NCI-H128 (cell line): ENCODE data around the gene IL6R.
"Not testable (repeated sequence)": the region's sequence is repeated elsewhere in the genome, so short reads cannot be mapped to it uniquely, and the experiment has no call there.

Experiments
- DNase-seq: peaks from one replicate; lab custom pipeline; 2025; ENCODE audit not compliant: unreplicated experiment; lab: John Stamatoyannopoulos, UW

The IL6R gene

GRCh38 chr1:154404984-154405746 is at the start of gene IL6R:
Gene IL6R (plus strand): TSS chr1:154405343. CDS start chr1:154405630, 287 bp downstream.
- DNase-seq, result no peak

- DNase-seq, result no peak
These were observed 46.6 kb upstream of the IL6R start for GRCh38 chr1:154358519-154358918.

- no peak for DNase-seq
These were observed 44.9 kb upstream of the IL6R start for GRCh38 chr1:154360288-154360687.

- DNase-seq, result not testable (repeated sequence)
These were observed 44.3 kb upstream of the IL6R start for GRCh38 chr1:154360881-154361280.

- DNase-seq, result no peak
These were observed 43.8 kb upstream of the IL6R start for GRCh38 chr1:154361357-154361756.

GRCh38 chr1:154371436-154371835 is 33.7 kb upstream of the IL6R start:
- DNase-seq, result no peak

GRCh38 chr1:154373777-154374357 is 31.3 kb upstream of the IL6R start:
- not testable (repeated sequence) for DNase-seq

GRCh38 chr1:154379301-154379700 is 25.8 kb upstream of the IL6R start:
- no peak for DNase-seq

- no peak for DNase-seq
These were observed 20.3 kb upstream of the IL6R start for GRCh38 chr1:154384650-154385489.

- no peak for DNase-seq
These were observed 18.3 kb upstream of the IL6R start for GRCh38 chr1:154386643-154387352.

- no peak for DNase-seq
These were observed 13.9 kb upstream of the IL6R start for GRCh38 chr1:154391086-154391770.

GRCh38 chr1:154398141-154398540 is 7.0 kb upstream of the IL6R start:
- DNase-seq, result no peak

GRCh38 chr1:154398678-154399077 is 6.5 kb upstream of the IL6R start:
- DNase-seq, result no peak

GRCh38 chr1:154400381-154400801 is 4.8 kb upstream of the IL6R start:
- no peak for DNase-seq

- DNase-seq, result no peak
These were observed 2.7 kb upstream of the IL6R start for GRCh38 chr1:154402409-154402921.

GRCh38 chr1:154403261-154403943 is 1.7 kb upstream of the IL6R start:
- no peak for DNase-seq

- no peak for DNase-seq
These were observed 1.2 kb upstream of the IL6R start for GRCh38 chr1:154403983-154404382.

GRCh38 chr1:154404511-154404931 is 622 bp upstream of the IL6R start:
- no peak for DNase-seq

GRCh38 chr1:154405747-154406571 is 816 bp downstream of the IL6R start:
- no peak for DNase-seq
